Measurements from ENCODE around the gene TMC5. TPM values are rescaled to one million over a fixed set of nuclear protein-coding genes. Genes with fewer than 3 reads are reported as not detected.
A peak's percentile ranks its signal among the peaks of the same experiment; 100 is the strongest.

Gene TMC5
- polyA plus RNA-seq, 6 donors from 2014 or later: not detected

- Mint-ChIP-seq H3K9me3 (peaks cover 0 to 6% (median 1%) of the 10 kb centered on the region in 7 donors), H3K27ac (no peak overlapping the region), H3K4me3 (no peak overlapping the region), H3K4me1 (no peaks in the 10 kb centered on the region), H3K36me3 (peaks cover 0 to 7% of the 10 kb centered on the region in 2 donors), H3K27me3 (peaks cover 21 to 39% (median 24%) of the 10 kb centered on the region in 3 donors)
- DNase-seq: no peak
- no peak for ATAC-seq (ENCODE audit: low read depth in 2 of 2)
These were observed 28.7 kb downstream of the TMC5 start for GRCh38 chr16:19446300-19446846.

- no peak overlapping the region for H3K4me3 Mint-ChIP-seq
- H3K4me1 Mint-ChIP-seq: no peaks in the 10 kb centered on the region
- no peak overlapping the region for H3K27ac Mint-ChIP-seq
- peaks cover 0 to 6% (median 1%) of the 10 kb centered on the region in 7 donors for H3K9me3 Mint-ChIP-seq
- H3K27me3 Mint-ChIP-seq: peaks cover 21 to 43% (median 24%) of the 10 kb centered on the region in 3 donors
- H3K36me3 Mint-ChIP-seq: peaks cover 0 to 7% of the 10 kb centered on the region in 2 donors
- DNase-seq (no peak), ATAC-seq (ENCODE audit: low read depth in 2 of 2) (no peak)
These were observed 29.2 kb downstream of the TMC5 start for GRCh38 chr16:19446886-19447285.

- Mint-ChIP-seq H3K27me3 (peaks cover 13 to 32% (median 15%) of the 10 kb centered on the region in 3 donors), H3K36me3 (no peaks in the 10 kb centered on the region), H3K4me1 (no peaks in the 10 kb centered on the region), H3K9me3 (peaks cover 0 to 6% (median 0%) of the 10 kb centered on the region in 7 donors), H3K27ac (no peak overlapping the region), H3K4me3 (no peak overlapping the region)
- DNase-seq (no peak), ATAC-seq (ENCODE audit: low read depth in 2 of 2) (no peak)
These were observed 32.5 kb downstream of the TMC5 start for GRCh38 chr16:19450186-19450585.

- Mint-ChIP-seq H3K9me3 (peaks cover 0 to 4% (median 0%) of the 10 kb centered on the region in 7 donors), H3K27ac (peak overlapping the region in 1 of 6 donors; percentile 39), H3K27me3 (peaks cover 8 to 19% (median 16%) of the 10 kb centered on the region in 3 donors), H3K4me1 (no peaks in the 10 kb centered on the region), H3K4me3 (no peak overlapping the region), H3K36me3 (no peaks in the 10 kb centered on the region)
- ATAC-seq (ENCODE audit: low read depth in 2 of 2) (no peak), DNase-seq (no peak)
These were observed 41.2 kb downstream of the TMC5 start for GRCh38 chr16:19458722-19459379.

- ATAC-seq (ENCODE audit: low read depth in 2 of 2) (no peak), DNase-seq (no peak)
- Mint-ChIP-seq H3K9me3 (peaks cover 0 to 4% (median 0%) of the 10 kb centered on the region in 7 donors), H3K36me3 (no peaks in the 10 kb centered on the region), H3K4me1 (no peaks in the 10 kb centered on the region), H3K4me3 (no peak overlapping the region), H3K27me3 (peaks cover 12 to 19% (median 16%) of the 10 kb centered on the region in 3 donors), H3K27ac (no peak overlapping the region)
These were observed 42.7 kb downstream of the TMC5 start for GRCh38 chr16:19460397-19460796.

GRCh38 chr16:19463468-19464315 lies 46.0 kb downstream of the TMC5 start:
- DNase-seq: no peak
- no peak for ATAC-seq (ENCODE audit: low read depth in 2 of 2)
- no peaks in the 10 kb centered on the region for H3K4me1 Mint-ChIP-seq
- H3K4me3 Mint-ChIP-seq: no peak overlapping the region
- peaks cover 8 to 19% (median 14%) of the 10 kb centered on the region in 3 donors for H3K27me3 Mint-ChIP-seq
- H3K36me3 Mint-ChIP-seq: no peaks in the 10 kb centered on the region
- H3K27ac Mint-ChIP-seq: no peak overlapping the region
- H3K9me3 Mint-ChIP-seq: peaks cover 0 to 4% (median 0%) of the 10 kb centered on the region in 7 donors

- Mint-ChIP-seq H3K4me3 (no peak overlapping the region), H3K4me1 (no peaks in the 10 kb centered on the region), H3K9me3 (peaks cover 0 to 2% (median 0%) of the 10 kb centered on the region in 7 donors), H3K27me3 (peaks cover 0 to 7% (median 6%) of the 10 kb centered on the region in 3 donors), H3K27ac (no peak overlapping the region), H3K36me3 (no peaks in the 10 kb centered on the region)
- DNase-seq (no peak), ATAC-seq (ENCODE audit: low read depth in 2 of 2) (no peak)
These were observed 50.6 kb downstream of the TMC5 start for GRCh38 chr16:19468300-19468699.

- no peak for DNase-seq
- H3K27me3 Mint-ChIP-seq: peaks cover 6 to 10% (median 10%) of the 10 kb centered on the region in 3 donors
- no peak overlapping the region for H3K27ac Mint-ChIP-seq
- no peak overlapping the region for H3K4me3 Mint-ChIP-seq
- H3K9me3 Mint-ChIP-seq: peaks cover 0 to 3% (median 0%) of the 10 kb centered on the region in 7 donors
- no peaks in the 10 kb centered on the region for H3K36me3 Mint-ChIP-seq
- H3K4me1 Mint-ChIP-seq: no peaks in the 10 kb centered on the region
- ATAC-seq (ENCODE audit: low read depth in 2 of 2): no peak
These were observed 54.8 kb downstream of the TMC5 start for GRCh38 chr16:19472482-19472881.

- H3K36me3 Mint-ChIP-seq: no peaks in the 10 kb centered on the region
- ATAC-seq (ENCODE audit: low read depth in 2 of 2): no peak
These were observed 56.9 kb downstream of the TMC5 start for GRCh38 chr16:19474617-19475016.

GRCh38 chr16:19478505-19478904 lies 60.8 kb downstream of the TMC5 start:
- Mint-ChIP-seq H3K4me1 (no peaks in the 10 kb centered on the region), H3K9me3 (peaks cover 0 to 3% (median 0%) of the 10 kb centered on the region in 7 donors), H3K36me3 (no peaks in the 10 kb centered on the region), H3K27me3 (peaks cover 10 to 25% (median 23%) of the 10 kb centered on the region in 3 donors), H3K4me3 (no peak overlapping the region), H3K27ac (no peak overlapping the region)
- no peak for ATAC-seq (ENCODE audit: low read depth in 2 of 2)
- no peak for DNase-seq

More at GRCh38 chr16:19474617-19475016, 56.9 kb downstream of the TMC5 start:
- H3K4me3 Mint-ChIP-seq: no peak overlapping the region
- no peaks in the 10 kb centered on the region for H3K4me1 Mint-ChIP-seq
- H3K27ac Mint-ChIP-seq: no peak overlapping the region
- peaks cover 0 to 3% (median 0%) of the 10 kb centered on the region in 7 donors for H3K9me3 Mint-ChIP-seq
- H3K27me3 Mint-ChIP-seq: peaks cover 10 to 25% (median 20%) of the 10 kb centered on the region in 3 donors
- DNase-seq: no peak

- no peak for ATAC-seq (ENCODE audit: low read depth in 2 of 2)
- peaks cover 10 to 25% (median 23%) of the 10 kb centered on the region in 3 donors for H3K27me3 Mint-ChIP-seq
- H3K36me3 Mint-ChIP-seq: no peaks in the 10 kb centered on the region
- H3K4me3 Mint-ChIP-seq: no peak overlapping the region
- H3K9me3 Mint-ChIP-seq: peaks cover 0 to 3% (median 0%) of the 10 kb centered on the region in 7 donors
- DNase-seq: no peak
- H3K27ac Mint-ChIP-seq: no peak overlapping the region
- H3K4me1 Mint-ChIP-seq: no peaks in the 10 kb centered on the region
These were observed 61.6 kb downstream of the TMC5 start for GRCh38 chr16:19479302-19479721.

- Mint-ChIP-seq H3K27ac (no peak overlapping the region), H3K9me3 (peaks cover 0 to 3% (median 0%) of the 10 kb centered on the region in 7 donors), H3K4me3 (no peak overlapping the region), H3K36me3 (no peaks in the 10 kb centered on the region), H3K4me1 (no peaks in the 10 kb centered on the region), H3K27me3 (peaks cover 10 to 21% (median 19%) of the 10 kb centered on the region in 3 donors)
- no peak for ATAC-seq (ENCODE audit: low read depth in 2 of 2)
- DNase-seq: no peak
These were observed 63.6 kb downstream of the TMC5 start for GRCh38 chr16:19481296-19481695.

GRCh38 chr16:19481769-19482168 lies 64.1 kb downstream of the TMC5 start:
- Mint-ChIP-seq H3K27me3 (peaks cover 10 to 17% (median 14%) of the 10 kb centered on the region in 3 donors), H3K9me3 (no peaks in the 10 kb centered on the region), H3K4me1 (no peaks in the 10 kb centered on the region), H3K27ac (no peak overlapping the region), H3K4me3 (no peak overlapping the region), H3K36me3 (no peaks in the 10 kb centered on the region)
- ATAC-seq (ENCODE audit: low read depth in 2 of 2) (no peak), DNase-seq (no peak)
